LHCN-M2 (cell line): ENCODE measurements around the gene KLKB1. TPM values are rescaled to one million over a fixed set of nuclear protein-coding genes. Genes with fewer than 3 reads are reported as not detected.
"Not testable (repeated sequence)": the region's sequence is repeated elsewhere in the genome, so short reads cannot be mapped to it uniquely, and the experiment has no call there.

Source experiments
- DNase-seq: peaks from one replicate; pipeline ENCODE4 v3.0.0-alpha.2; 2012; ENCODE audit warnings: low read depth
- total RNA-seq: library from RNA; depleted of rRNA; stranded (reverse); fragments of >200 nt; gene quantifications from 2 replicates; pipeline ENCODE4 v1.2.3, GENCODE V29; 2014

Gene KLKB1
- total RNA-seq, 1 experiment from 2014 or later, result not detected

GRCh38 chr4:186264660-186265059, 37.4 kb downstream of the KLKB1 start:
- no peak for DNase-seq

GRCh38 chr4:186265250-186265649, 37.9 kb downstream of the KLKB1 start:
- not testable (repeated sequence) for DNase-seq

GRCh38 chr4:186265683-186266652, 38.7 kb downstream of the KLKB1 start, which contains the start of gene F11:
F11 (plus strand) TSS chr4:186266189; CDS start chr4:186267137, 948 bp downstream.
- no peak for DNase-seq

- no peak for DNase-seq
These were observed 39.6 kb downstream of the KLKB1 start for GRCh38 chr4:186266729-186267456.

GRCh38 chr4:186271081-186271678, 43.9 kb downstream of the KLKB1 start:
- DNase-seq, result no peak

GRCh38 chr4:186272699-186273391, 45.5 kb downstream of the KLKB1 start:
- no peak for DNase-seq

GRCh38 chr4:186273392-186273789, 46.1 kb downstream of the KLKB1 start:
- not testable (repeated sequence) for DNase-seq

GRCh38 chr4:186283311-186283710, 56.0 kb downstream of the KLKB1 start:
- DNase-seq, result no peak

- no peak for DNase-seq
These were observed 57.8 kb downstream of the KLKB1 start for GRCh38 chr4:186285147-186285546.

- no peak for DNase-seq
These were observed 59.3 kb downstream of the KLKB1 start for GRCh38 chr4:186286581-186286980.

GRCh38 chr4:186291256-186291890, 64.1 kb downstream of the KLKB1 start:
- DNase-seq, result no peak

GRCh38 chr4:186294160-186294559, 66.9 kb downstream of the KLKB1 start:
- DNase-seq, result no peak

- no peak for DNase-seq
These were observed 69.2 kb downstream of the KLKB1 start for GRCh38 chr4:186296481-186296880.

- peak; percentile 51 for DNase-seq
These were observed 69.8 kb downstream of the KLKB1 start for GRCh38 chr4:186297013-186297645.

GRCh38 chr4:186298031-186298647, 70.8 kb downstream of the KLKB1 start:
- no peak for DNase-seq

GRCh38 chr4:186299291-186299690, 72.0 kb downstream of the KLKB1 start:
- DNase-seq, result no peak

- DNase-seq, result no peak
These were observed 73.5 kb downstream of the KLKB1 start for GRCh38 chr4:186300659-186301390.

- DNase-seq, result no peak
These were observed 76.9 kb downstream of the KLKB1 start for GRCh38 chr4:186304216-186304615.

- peak; percentile 6 for DNase-seq
These were observed 77.7 kb downstream of the KLKB1 start for GRCh38 chr4:186304866-186305505.
